H1 (cell line): ENCODE results near the gene CAVIN1. TPM values are rescaled to one million over a fixed set of nuclear protein-coding genes. Genes with fewer than 3 reads are reported as not detected.

Experiments
- CTCF ChIA-PET: fragments of 300-600 bp; sonication (Branson Sonifier 250); formaldehyde crosslinking; loops from one replicate; lab custom pipeline; 2021; ENCODE audit not compliant: partially characterized antibody; lab: Charles Lee
- POLR2A ChIA-PET: fragments of 300-600 bp; sonication (Branson Sonifier 250); formaldehyde crosslinking; loops from one replicate; lab custom pipeline; 2021; ENCODE audit warnings: inconsistent platforms; ENCODE audit not compliant: partially characterized antibody; lab: Charles Lee
- DNase-seq, 2 experiments: peaks; one replicate each; pipeline versions ENCODE4 v3.0.0 to v3.0.0-alpha.2; 2010 to 2022; ENCODE audit warnings: low spot score in 2 of 2, low read depth in 1 of 2, mixed read lengths in 1 of 2
- FAIRE-seq: peaks from 2 replicates; lab custom pipeline; 2011; peaks lifted over from hg19 to GRCh38; lab: Jason Lieb, UNC
- H2AFZ ChIP-seq: 2 replicates; pipeline ENCODE4 v1.8.1; 2012; ENCODE audit warnings: low read length, inconsistent platforms
- H2AK5ac ChIP-seq: 2 replicates; pipeline ENCODE4 v1.6.1; 2013; ENCODE audit warnings: low read depth, low read length
- H2BK120ac ChIP-seq: replicated peaks from 2 replicates; pipeline ENCODE3; 2013; ENCODE audit warnings: low read depth, low read length, inconsistent platforms
- H2BK12ac ChIP-seq: 2 replicates; pipeline ENCODE4 v1.6.1; 2013; ENCODE audit warnings: low read depth, low read length
- H2BK15ac ChIP-seq: 2 replicates; pipeline ENCODE4 v1.6.1; 2013; ENCODE audit warnings: low read length
- H2BK20ac ChIP-seq: 2 replicates; pipeline ENCODE4 v1.6.1; 2013; ENCODE audit warnings: low read length
- H2BK5ac ChIP-seq: 2 replicates; pipeline ENCODE4 v1.6.1; 2013; ENCODE audit warnings: low read depth, low read length
- H3K14ac ChIP-seq: 2 replicates; pipeline ENCODE4 v1.6.1; 2013; ENCODE audit warnings: inconsistent platforms; ENCODE audit not compliant: insufficient read length
- H3K18ac ChIP-seq: 2 replicates; pipeline ENCODE4 v1.6.1; 2013; ENCODE audit warnings: low read length; ENCODE audit errors: extremely low read depth
- H3K23ac ChIP-seq: 2 replicates; pipeline ENCODE4 v1.6.1; 2013; ENCODE audit warnings: inconsistent platforms; ENCODE audit not compliant: insufficient read length
- H3K23me2 ChIP-seq: 2 replicates; pipeline ENCODE4 v1.6.1; 2013; ENCODE audit warnings: low read depth, low read length
- H3K27ac ChIP-seq: 2 replicates; pipeline ENCODE4 v1.6.1; 2011; ENCODE audit warnings: low read depth, low read length, inconsistent platforms
- H3K27me3 ChIP-seq, 4 experiments: replicated peaks in 1 of 4; 1 replicate in 1 of 4; 2 replicates in 3 of 4; pipeline versions ENCODE4 v1.6.1 to v1.8.1; 2011 to 2013; ENCODE audit warnings: low read length in 3 of 4, mild to moderate bottlenecking in 3 of 4, inconsistent platforms in 2 of 4, mixed read lengths in 2 of 4, moderate library complexity in 1 of 4; ENCODE audit not compliant: control insufficient read depth in 3 of 4, insufficient read depth in 3 of 4; ENCODE audit errors: extremely low read depth in 1 of 4
- H3K36me3 ChIP-seq, 4 experiments: 2 replicates each; pipeline versions ENCODE4 v1.6.1 to v1.8.1; 2011 to 2013; ENCODE audit warnings: mild to moderate bottlenecking in 4 of 4, low read length in 3 of 4, moderate library complexity in 2 of 4, control low read depth in 1 of 4, inconsistent platforms in 1 of 4; ENCODE audit not compliant: insufficient read depth in 4 of 4, control insufficient read depth in 2 of 4
- H3K4ac ChIP-seq: replicated peaks from 2 replicates; pipeline ENCODE3; 2013; ENCODE audit warnings: low read length, low read depth, mixed read lengths, inconsistent platforms; ENCODE audit not compliant: insufficient read length
- H3K4me1 ChIP-seq, 4 experiments: replicated peaks in 1 of 4; 1 replicate in 1 of 4; 2 replicates in 3 of 4; pipeline versions ENCODE4 v1.6.1 to v1.8.1; 2011 to 2013; ENCODE audit warnings: low read length in 3 of 4, inconsistent platforms in 2 of 4, mixed read lengths in 1 of 4; ENCODE audit not compliant: insufficient read depth in 4 of 4, control insufficient read depth in 3 of 4
- H3K4me2 ChIP-seq, 2 experiments: 2 replicates each; pipeline versions ENCODE4 v1.6.1 to v1.8.1; 2011 to 2013; ENCODE audit warnings: low read depth in 2 of 2, low read length in 2 of 2, control low read depth in 1 of 2, inconsistent platforms in 1 of 2, mild to moderate bottlenecking in 1 of 2; ENCODE audit not compliant: insufficient read depth in 1 of 2
- H3K4me3 ChIP-seq, 4 experiments: fragments of 200-600, 300-600 bp in 1 of 4; sonication (generic), shearing (Covaris generic), sonication (Bioruptor Twin) in 1 of 4; 2 replicates each; pipeline versions ENCODE4 v1.5.1 to v1.8.1; 2011 to 2016; ENCODE audit warnings: low read length in 4 of 4, low read depth in 3 of 4, control low read depth in 2 of 4, inconsistent platforms in 2 of 4, mild to moderate bottlenecking in 2 of 4, mixed read lengths in 1 of 4, moderate library complexity in 1 of 4; ENCODE audit not compliant: insufficient read depth in 2 of 4; ENCODE audit errors: extremely low read depth in 1 of 4
- H3K56ac ChIP-seq: replicated peaks from 2 replicates; pipeline ENCODE3; 2013; ENCODE audit warnings: low read depth, mild to moderate bottlenecking, mixed read lengths, low read length, inconsistent platforms; ENCODE audit not compliant: insufficient read length
- H3K79me1 ChIP-seq: 2 replicates; pipeline ENCODE4 v1.6.1; 2013; ENCODE audit warnings: low read depth, low read length, control low read depth
- H3K79me2 ChIP-seq, 2 experiments: 2 replicates each; pipeline versions ENCODE4 v1.6.1 to v1.8.1; 2012 to 2013; ENCODE audit warnings: low read length in 2 of 2, mild to moderate bottlenecking in 2 of 2, inconsistent platforms in 1 of 2; ENCODE audit not compliant: insufficient read depth in 2 of 2, control insufficient read depth in 1 of 2
- H3K9ac ChIP-seq, 4 experiments: replicated peaks in 1 of 4; 1 replicate in 1 of 4; 2 replicates in 3 of 4; pipeline versions ENCODE4 v1.6.1 to v1.8.1; 2011 to 2013; ENCODE audit warnings: low read depth in 3 of 4, low read length in 3 of 4, control low read depth in 2 of 4, mild to moderate bottlenecking in 2 of 4, moderate library complexity in 2 of 4, inconsistent platforms in 1 of 4; ENCODE audit errors: extremely low read depth in 1 of 4
- H3K9me3 ChIP-seq, 2 experiments: 2 replicates each; pipeline versions ENCODE4 v1.6.1 to v1.8.1; 2012 to 2013; ENCODE audit warnings: mild to moderate bottlenecking in 2 of 2, moderate library complexity in 2 of 2, control low read depth in 1 of 2, inconsistent platforms in 1 of 2, low read depth in 1 of 2, low read length in 1 of 2, mixed read lengths in 1 of 2; ENCODE audit not compliant: insufficient read depth in 2 of 2
- H4K20me1 ChIP-seq, 2 experiments: replicated peaks in 1 of 2; 2 replicates each; pipeline versions ENCODE3 to v1.8.1; 2011 to 2013; ENCODE audit warnings: inconsistent platforms in 2 of 2, low read length in 2 of 2, mild to moderate bottlenecking in 1 of 2; ENCODE audit not compliant: insufficient read depth in 2 of 2, control insufficient read depth in 1 of 2
- H4K5ac ChIP-seq: 2 replicates; pipeline ENCODE4 v1.6.1; 2013; ENCODE audit warnings: low read length, low read depth, mixed read lengths, inconsistent platforms; ENCODE audit not compliant: insufficient read length
- H4K8ac ChIP-seq: 2 replicates; pipeline ENCODE4 v1.8.0; 2013; ENCODE audit warnings: mild to moderate bottlenecking, moderate library complexity, low read length, inconsistent platforms; ENCODE audit not compliant: insufficient read depth; ENCODE audit errors: extremely low read depth
- H4K91ac ChIP-seq: replicated peaks from 2 replicates; pipeline ENCODE3; 2013; ENCODE audit warnings: low read length, mixed read lengths, inconsistent platforms; ENCODE audit not compliant: insufficient read length
- ASH2L ChIP-seq: fragments of 200-600, 300-600 bp; sonication (generic); IDR thresholded peaks from one replicate; pipeline ENCODE4 v1.7.1; 2017; ENCODE audit warnings: low read length
- BACH1 ChIP-seq: IDR thresholded peaks from 2 replicates; pipeline ENCODE4 v1.6.1; 2012; ENCODE audit warnings: low read length, improper control_type of control experiment
- CBX8 ChIP-seq: fragments of 300-800, 300-1000 bp; sonication (generic); IDR thresholded peaks from 2 replicates; pipeline ENCODE4 v1.7.1; 2016; ENCODE audit warnings: low read depth, low read length, borderline replicate concordance
- CEBPB ChIP-seq: IDR thresholded peaks from 2 replicates; pipeline ENCODE4 v1.6.1; 2012; ENCODE audit warnings: low read depth, low read length
- GABPA ChIP-seq: IDR thresholded peaks from 2 replicates; pipeline ENCODE4 v1.6.1; 2011; ENCODE audit warnings: mild to moderate bottlenecking, low read length, moderate library complexity, borderline replicate concordance; ENCODE audit not compliant: insufficient read depth
- GTF2F1 ChIP-seq: IDR thresholded peaks from 2 replicates; pipeline ENCODE4 v1.6.1; 2012; ENCODE audit warnings: low read depth, low read length, improper control_type of control experiment, borderline replicate concordance
- RNF2 ChIP-seq: fragments of 200-900, 300-1000 bp; sonication (generic); IDR thresholded peaks from 2 replicates; pipeline ENCODE4 v1.7.1; 2016; ENCODE audit warnings: borderline replicate concordance, low read depth, mild to moderate bottlenecking, antibody characterized with exemption, low read length; ENCODE audit not compliant: poor library complexity, severe bottlenecking; ENCODE audit errors: missing control alignments
- SAP30 ChIP-seq: fragments of 300-600 bp; sonication (generic); IDR thresholded peaks from 2 replicates; pipeline ENCODE4 v1.7.1; 2012; ENCODE audit warnings: low read length, moderate library complexity, mild to moderate bottlenecking, inconsistent platforms; ENCODE audit not compliant: insufficient read depth, insufficient replicate concordance
- SP4 ChIP-seq: IDR thresholded peaks from 2 replicates; pipeline ENCODE4 v1.6.1; 2012; ENCODE audit warnings: low read length, inconsistent platforms
- YY1 ChIP-seq: IDR thresholded peaks from 2 replicates; pipeline ENCODE4 v1.6.1; 2011; ENCODE audit warnings: low read depth, mild to moderate bottlenecking, low read length
- WGBS, 2 experiments: shearing (Covaris generic) in 1 of 2; methylation state at CpG; one replicate each; pipeline versions ENCODE4 v1.1.6 to v1.1.7; 2013 to 2015; ENCODE audit warnings: low lambda C conversion rate in 2 of 2, mixed read lengths in 2 of 2, inconsistent platforms in 1 of 2, low coverage in 1 of 2, missing lambda C conversion rate in 1 of 2; ENCODE audit not compliant: insufficient replicate concordance in 2 of 2, insufficient coverage in 1 of 2, insufficient read length in 1 of 2; ENCODE audit errors: extremely low coverage in 1 of 2, missing lambda C conversion rate in 1 of 2; 5-methylcytosine and 5-hydroxymethylcytosine counted together
- polyA plus RNA-seq, 7 experiments: library from polyadenylated mRNA; depleted of rRNA in 3 of 7; stranded (reverse) in 5 of 7; unstranded in 2 of 7; fragments of >200 nt in 5 of 7; fragments of 200-250 nt in 2 of 7; gene quantifications; 1 replicate in 5 of 7; 2 replicates in 1 of 7; 4 replicates in 1 of 7; pipeline versions ENCODE4 v1.2.1 to v1.2.3, GENCODE V29; 2011 to 2013; ENCODE audit warnings: missing spikeins in 2 of 7, mixed read lengths in 2 of 7
- total RNA-seq: library from RNA; stranded (reverse); fragmentation: NEBNext Ultra II Directional; extraction: Animal tissue kit (Norgen Biotek cat#: 25700); gene quantifications from 2 replicates; pipeline ENCODE4 v1.2.1, GENCODE V29; 2021
- TF ChIP-seq, protein P1 (sequence below): IDR thresholded peaks from 2 replicates; pipeline ENCODE4 v1.6.1; 2012; ENCODE audit warnings: inconsistent platforms

The CAVIN1 gene
- total and polyA plus RNA-seq, 2 of the 8 experiments (the other 6 are each of a cell fraction or from before 2014, with no cell fraction given), result 16.2 to 41.6 TPM

GRCh38 chr17:42453439-42453838 lies 30.4 kb upstream of the CAVIN1 start:
- POLR2A ChIA-PET, result interaction anchor here (1.2 kb wide), 1 partner anchor 19 kb away, joined by 4 read pairs; no protein-coding TSS in a partner anchor
- DNase-seq, result no peak
- H3K9ac ChIP-seq, result no peak overlapping the region
- H2BK20ac ChIP-seq, result no peak overlapping the region
- H4K5ac ChIP-seq, result no peak overlapping the region
- H3K4me3 ChIP-seq, result no peak overlapping the region
- no peak overlapping the region for H3K14ac ChIP-seq
- H3K79me2 ChIP-seq, result no peaks in the 10 kb centered on the region
- no peak overlapping the region for H2BK12ac ChIP-seq
- no peak overlapping the region for H3K4me2 ChIP-seq
- H3K23me2 ChIP-seq, result no peaks in the 10 kb centered on the region
- H4K20me1 ChIP-seq, result no peaks in the 10 kb centered on the region
- no peaks in the 10 kb centered on the region for H3K36me3 ChIP-seq
- no peak overlapping the region for H3K56ac ChIP-seq
- no peak overlapping the region for H2BK5ac ChIP-seq
- no peaks in the 10 kb centered on the region; a peak in 1 of 7 replicates for H3K4me1 ChIP-seq
- no peak overlapping the region for H2AK5ac ChIP-seq
- H2BK15ac ChIP-seq, result no peak overlapping the region
- no peaks in the 10 kb centered on the region for H3K27me3 ChIP-seq
- H3K9me3 ChIP-seq, result peaks cover 0 to 3% of the 10 kb centered on the region in 2 experiments; a peak in 1 of 4 replicates
- H3K79me1 ChIP-seq, result no peaks in the 10 kb centered on the region
- H4K91ac ChIP-seq, result no peak overlapping the region
- no peak overlapping the region for H3K4ac ChIP-seq
- TF ChIP-seq RNF2 (no peak), GABPA (no peak), SAP30 (no peak), YY1 (no peak), SP4 (no peak), ASH2L (no peak), BACH1 (no peak), GTF2F1 (no peak), CEBPB (no peak), CBX8 (no peak)
- TF ChIP-seq, protein P1, sequence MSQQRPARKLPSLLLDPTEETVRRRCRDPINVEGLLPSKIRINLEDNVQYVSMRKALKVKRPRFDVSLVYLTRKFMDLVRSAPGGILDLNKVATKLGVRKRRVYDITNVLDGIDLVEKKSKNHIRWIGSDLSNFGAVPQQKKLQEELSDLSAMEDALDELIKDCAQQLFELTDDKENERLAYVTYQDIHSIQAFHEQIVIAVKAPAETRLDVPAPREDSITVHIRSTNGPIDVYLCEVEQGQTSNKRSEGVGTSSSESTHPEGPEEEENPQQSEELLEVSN, result no peak
- TF ChIP-seq, all 59 proteins: peak for 0
- 80% methylated on average over 2 of the region's 2 CpGs; no CpG with 5 or more reads in 1 of the 2 experiments for WGBS, 2 experiments
- Histone ChIP-seq H2BK120ac (no peak overlapping the region), H3K27ac (no peak overlapping the region), H2AFZ (no peak overlapping the region), H4K8ac (no peak overlapping the region), H3K23ac (no peak overlapping the region), H3K18ac (no peak overlapping the region)
- no peak for FAIRE-seq
- CTCF ChIA-PET, result interaction anchor here (0.7 kb wide), 2 partner anchors 67 to 232 kb away, joined by 3 read pairs; no protein-coding TSS in a partner anchor
